Measurements from ENCODE around the gene GUF1. TPM values are rescaled to one million over a fixed set of nuclear protein-coding genes. Genes with fewer than 3 reads are reported as not detected.
A peak's percentile ranks its signal among the peaks of the same experiment; 100 is the strongest.

Gene GUF1
- total and polyA plus RNA-seq, 2 experiments from 2014 or later = 12.7 to 18.2 TPM

DNA sequence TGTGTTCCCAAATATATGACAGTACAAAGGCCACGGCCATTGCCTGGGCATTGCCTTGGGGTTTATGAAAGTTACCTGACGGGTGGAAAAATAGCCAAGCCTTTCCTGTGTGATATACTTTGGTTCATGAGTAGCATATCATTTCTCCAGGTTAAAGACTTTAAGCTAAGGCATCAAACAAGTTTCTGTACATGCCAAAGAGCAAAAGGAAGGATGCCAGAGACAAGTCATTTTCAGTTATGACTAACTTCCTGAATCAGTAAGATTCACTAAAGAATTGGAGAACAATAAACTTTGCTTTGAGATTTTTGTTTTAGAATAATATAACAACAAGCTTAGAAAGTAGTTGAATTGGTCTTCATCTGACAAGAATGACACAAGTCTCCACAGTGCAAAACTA lies 9.7 kb upstream of the GUF1 start:
- Histone ChIP-seq H3F3A (ENCODE audit: insufficient read depth) (no peaks in the 10 kb centered on the region), H3K9ac (no peak overlapping the region), H3K4me3 (no peak overlapping the region), H3K9me2 (ENCODE audit: insufficient read depth) (no peaks in the 10 kb centered on the region), H3K9me3 (ENCODE audit: low read depth) (no peaks in the 10 kb centered on the region), H3K4me2 (ENCODE audit: unreplicated experiment) (no peak overlapping the region), H3K79me2 (ENCODE audit: insufficient read depth) (no peaks in the 10 kb centered on the region), H3K27ac (no peak overlapping the region), H2AFZ (no peak overlapping the region), H4K20me1 (ENCODE audit: insufficient read depth) (no peaks in the 10 kb centered on the region), H3K27me3 (replicated peaks; ENCODE audit: insufficient read depth) (no peaks in the 10 kb centered on the region), H3K36me3 (ENCODE audit: low read depth) (no peaks in the 10 kb centered on the region), H3K4me1 (ENCODE audit: insufficient read depth) (no peaks in the 10 kb centered on the region)
- 42 to 47% methylated on average over 2 of the region's 2 CpGs for WGBS, 2 experiments (ENCODE audit: low coverage in 1 of 2, low lambda C conversion rate in 2 of 2, missing lambda C conversion rate in 2 of 2)
- DNase-seq = no peak
- in situ Hi-C loops (cut with MboI) = no loop called here
- no peak for TF ChIP-seq EZH2phosphoT487 (IDR thresholded peaks at IDR 0.05; ENCODE audit: insufficient read depth, low read depth)
- TF ChIP-seq EZH2 (IDR thresholded peaks at IDR 0.05; ENCODE audit: insufficient read depth, poor library complexity, severe bottlenecking) = no peak

DNA sequence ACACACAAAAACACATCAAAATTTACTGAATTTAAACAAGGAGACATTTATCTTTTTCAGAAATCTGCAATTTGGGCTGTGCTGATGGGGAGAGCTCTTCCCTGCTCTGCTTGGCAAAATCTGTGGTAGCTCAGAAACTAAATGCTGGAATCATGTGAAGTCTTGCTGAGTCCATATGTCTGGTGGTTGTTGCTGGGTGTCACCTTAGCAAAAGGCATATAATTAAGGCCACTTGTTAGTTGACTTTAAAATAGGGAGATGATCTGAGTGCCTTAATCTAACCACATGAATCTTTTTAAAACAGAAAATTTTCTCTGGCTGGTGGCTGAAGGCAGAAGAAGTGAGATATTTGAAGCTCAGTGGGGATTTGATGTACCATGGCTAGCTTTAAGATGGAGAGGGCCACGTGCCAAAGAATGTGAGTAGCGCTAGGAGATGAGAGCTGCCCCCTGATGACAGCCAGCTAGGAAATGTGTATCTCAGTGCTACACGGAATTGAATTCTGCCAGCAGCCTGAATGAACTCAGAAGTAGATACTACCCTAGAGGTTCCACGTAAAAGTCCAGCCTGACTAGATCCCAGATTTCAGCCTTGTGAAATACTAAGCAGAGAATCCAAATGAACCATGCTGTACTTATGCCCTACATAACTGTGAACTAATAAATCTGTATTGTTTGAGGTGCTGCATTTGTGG lies 7.6 kb upstream of the GUF1 start:
- no peaks in the 10 kb centered on the region for H3K9me2 ChIP-seq (ENCODE audit: insufficient read depth)
- in situ Hi-C loops (cut with MboI) = no loop called here
- H3F3A ChIP-seq (ENCODE audit: insufficient read depth) = no peaks in the 10 kb centered on the region
- no peak overlapping the region for H3K4me2 ChIP-seq (ENCODE audit: unreplicated experiment)
- H3K79me2 ChIP-seq (ENCODE audit: insufficient read depth) = no peaks in the 10 kb centered on the region
- H3K27ac ChIP-seq = no peak overlapping the region
- H2AFZ ChIP-seq = no peak overlapping the region
- DNase-seq = peak; percentile 3
- WGBS, 2 experiments (ENCODE audit: low coverage in 1 of 2, low lambda C conversion rate in 2 of 2, missing lambda C conversion rate in 2 of 2) = 1 to 4% methylated on average over 4 of the region's 4 CpGs
- H3K36me3 ChIP-seq (ENCODE audit: low read depth) = no peaks in the 10 kb centered on the region
- no peaks in the 10 kb centered on the region for H3K4me1 ChIP-seq (ENCODE audit: insufficient read depth)
- H3K27me3 ChIP-seq (replicated peaks; ENCODE audit: insufficient read depth) = no peaks in the 10 kb centered on the region
- H3K9ac ChIP-seq = no peak overlapping the region
- H4K20me1 ChIP-seq (ENCODE audit: insufficient read depth) = no peaks in the 10 kb centered on the region
- no peak overlapping the region for H3K4me3 ChIP-seq
- no peak for TF ChIP-seq EZH2phosphoT487 (IDR thresholded peaks at IDR 0.05; ENCODE audit: insufficient read depth, low read depth)
- no peak for TF ChIP-seq EZH2 (IDR thresholded peaks at IDR 0.05; ENCODE audit: insufficient read depth, poor library complexity, severe bottlenecking)
- H3K9me3 ChIP-seq (ENCODE audit: low read depth) = no peaks in the 10 kb centered on the region

DNA sequence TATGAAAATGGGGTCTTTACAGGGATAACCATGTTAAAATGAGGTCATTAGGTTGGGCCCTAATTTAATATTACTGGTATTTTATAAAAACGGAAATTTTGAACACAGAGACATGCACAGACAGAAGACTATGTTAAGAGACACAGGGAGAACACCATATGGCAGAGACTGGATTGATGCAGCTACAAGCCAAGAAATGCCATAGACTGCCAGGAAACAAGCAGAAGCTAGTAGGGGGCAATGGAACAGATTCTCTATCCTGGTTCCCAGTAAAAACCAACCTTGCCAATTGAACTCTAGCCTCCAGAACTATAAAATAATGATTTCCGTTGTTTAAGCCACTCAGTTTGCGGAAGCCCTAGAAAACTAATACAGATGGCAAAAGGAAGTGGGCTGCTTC lies 6.6 kb upstream of the GUF1 start:
- no peak for DNase-seq
- TF ChIP-seq EZH2 (IDR thresholded peaks at IDR 0.05; ENCODE audit: insufficient read depth, poor library complexity, severe bottlenecking) (no peak), EZH2phosphoT487 (IDR thresholded peaks at IDR 0.05; ENCODE audit: insufficient read depth, low read depth) (no peak)
- Histone ChIP-seq H3K4me3 (no peak overlapping the region), H3F3A (ENCODE audit: insufficient read depth) (no peaks in the 10 kb centered on the region), H2AFZ (no peak overlapping the region), H3K4me2 (ENCODE audit: unreplicated experiment) (no peak overlapping the region), H3K4me1 (ENCODE audit: insufficient read depth) (no peaks in the 10 kb centered on the region), H4K20me1 (ENCODE audit: insufficient read depth) (no peaks in the 10 kb centered on the region), H3K27ac (no peak overlapping the region), H3K9me2 (ENCODE audit: insufficient read depth) (no peaks in the 10 kb centered on the region), H3K79me2 (ENCODE audit: insufficient read depth) (no peaks in the 10 kb centered on the region), H3K9me3 (ENCODE audit: low read depth) (no peaks in the 10 kb centered on the region), H3K27me3 (replicated peaks; ENCODE audit: insufficient read depth) (no peaks in the 10 kb centered on the region), H3K36me3 (ENCODE audit: low read depth) (no peaks in the 10 kb centered on the region), H3K9ac (no peak overlapping the region)
- in situ Hi-C loops (cut with MboI) = no loop called here
- WGBS, 2 experiments (ENCODE audit: low coverage in 1 of 2, low lambda C conversion rate in 2 of 2, missing lambda C conversion rate in 2 of 2) = 76 to 78% methylated on average over 3 of the region's 3 CpGs

DNA sequence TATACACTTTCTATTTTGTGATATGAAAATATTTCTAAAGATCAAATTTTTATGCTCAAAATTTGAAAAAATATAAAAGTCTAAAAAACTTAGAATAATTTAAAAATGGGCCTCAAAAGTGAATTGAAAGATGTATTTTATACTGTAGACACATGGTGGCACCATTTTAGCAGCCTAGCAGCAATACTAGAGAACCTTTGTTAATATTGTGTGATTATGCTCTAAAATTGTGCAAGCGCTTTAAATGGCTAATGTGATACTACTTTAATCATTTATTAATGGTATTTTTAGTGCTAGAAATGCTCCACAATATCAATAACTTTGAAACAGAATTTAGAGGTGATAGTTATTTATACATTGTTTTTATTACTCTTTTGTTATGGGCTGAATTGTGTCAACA lies 3.7 kb upstream of the GUF1 start:
- in situ Hi-C loops (cut with MboI) = no loop called here
- H3K36me3 ChIP-seq (ENCODE audit: low read depth) = no peaks in the 10 kb centered on the region
- H3K9ac ChIP-seq = no peak overlapping the region
- H3F3A ChIP-seq (ENCODE audit: insufficient read depth) = no peaks in the 10 kb centered on the region
- H3K4me1 ChIP-seq (ENCODE audit: insufficient read depth) = peaks cover 9% of the 10 kb centered on the region
- no peaks in the 10 kb centered on the region for H3K9me3 ChIP-seq (ENCODE audit: low read depth)
- no peak overlapping the region for H3K4me2 ChIP-seq (ENCODE audit: unreplicated experiment)
- no peak overlapping the region for H3K4me3 ChIP-seq
- WGBS, 2 experiments (ENCODE audit: low coverage in 1 of 2, low lambda C conversion rate in 2 of 2, missing lambda C conversion rate in 2 of 2) = 81 to 83% methylated on average over 1 of the region's 1 CpG
- peaks cover 19% of the 10 kb centered on the region for H3K79me2 ChIP-seq (ENCODE audit: insufficient read depth)
- no peak overlapping the region for H2AFZ ChIP-seq
- no peaks in the 10 kb centered on the region for H3K27me3 ChIP-seq (replicated peaks; ENCODE audit: insufficient read depth)
- H3K9me2 ChIP-seq (ENCODE audit: insufficient read depth) = no peaks in the 10 kb centered on the region
- H3K27ac ChIP-seq = no peak overlapping the region
- TF ChIP-seq EZH2phosphoT487 (IDR thresholded peaks at IDR 0.05; ENCODE audit: insufficient read depth, low read depth) (no peak), EZH2 (IDR thresholded peaks at IDR 0.05; ENCODE audit: insufficient read depth, poor library complexity, severe bottlenecking) (no peak)
- peak; percentile 16 for DNase-seq
- no peaks in the 10 kb centered on the region for H4K20me1 ChIP-seq (ENCODE audit: insufficient read depth)
